WI38 (cell line): Measurements from ENCODE around the gene CCDC17.
"Not testable (repeated sequence)": the region's sequence is repeated elsewhere in the genome, so short reads cannot be mapped to it uniquely, and the experiment has no call there.

Experiments
- H3K4me3 ChIP-seq: 2 replicates; pipeline ENCODE4 v1.5.1; 2011; ENCODE audit warnings: low read depth, mild to moderate bottlenecking, control low read depth, low read length
- TF ChIP-seq, protein P1 (sequence below): IDR thresholded peaks from 2 replicates; pipeline ENCODE4 v1.5.1; 2012; ENCODE audit warnings: low read depth, mild to moderate bottlenecking, control low read depth, low read length

The CCDC17 gene

DNA sequence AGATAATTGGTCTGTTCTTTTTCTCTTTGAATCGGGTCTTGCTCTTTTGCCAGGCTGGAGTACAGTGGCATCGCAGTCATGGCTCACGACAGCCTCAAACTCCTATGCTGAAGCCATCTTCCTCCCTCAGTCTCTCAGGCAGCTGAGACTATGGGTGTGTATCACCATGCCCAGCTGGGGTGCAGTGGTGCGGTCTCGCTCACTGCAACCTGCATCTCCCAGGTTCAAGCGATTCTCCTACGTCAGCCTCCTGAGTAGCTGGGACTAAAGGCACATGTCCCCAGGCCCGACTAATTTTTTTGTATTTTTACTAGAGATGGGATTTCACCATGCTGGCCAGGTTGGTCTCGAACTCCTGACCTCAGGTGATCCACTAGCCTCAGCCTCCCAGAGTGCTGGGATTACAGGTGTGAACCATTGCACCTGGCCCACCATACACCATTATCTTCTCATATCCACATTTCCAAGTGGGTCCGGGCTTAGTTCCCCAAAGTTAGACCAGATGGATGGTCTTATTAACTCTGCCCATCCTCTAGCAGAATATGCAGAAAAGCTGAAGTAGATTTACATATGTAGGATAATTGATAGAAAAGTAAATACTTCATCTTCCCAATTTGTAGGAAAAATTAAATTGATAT is 13.1 kb downstream of the CCDC17 start:
- TF ChIP-seq, protein P1, sequence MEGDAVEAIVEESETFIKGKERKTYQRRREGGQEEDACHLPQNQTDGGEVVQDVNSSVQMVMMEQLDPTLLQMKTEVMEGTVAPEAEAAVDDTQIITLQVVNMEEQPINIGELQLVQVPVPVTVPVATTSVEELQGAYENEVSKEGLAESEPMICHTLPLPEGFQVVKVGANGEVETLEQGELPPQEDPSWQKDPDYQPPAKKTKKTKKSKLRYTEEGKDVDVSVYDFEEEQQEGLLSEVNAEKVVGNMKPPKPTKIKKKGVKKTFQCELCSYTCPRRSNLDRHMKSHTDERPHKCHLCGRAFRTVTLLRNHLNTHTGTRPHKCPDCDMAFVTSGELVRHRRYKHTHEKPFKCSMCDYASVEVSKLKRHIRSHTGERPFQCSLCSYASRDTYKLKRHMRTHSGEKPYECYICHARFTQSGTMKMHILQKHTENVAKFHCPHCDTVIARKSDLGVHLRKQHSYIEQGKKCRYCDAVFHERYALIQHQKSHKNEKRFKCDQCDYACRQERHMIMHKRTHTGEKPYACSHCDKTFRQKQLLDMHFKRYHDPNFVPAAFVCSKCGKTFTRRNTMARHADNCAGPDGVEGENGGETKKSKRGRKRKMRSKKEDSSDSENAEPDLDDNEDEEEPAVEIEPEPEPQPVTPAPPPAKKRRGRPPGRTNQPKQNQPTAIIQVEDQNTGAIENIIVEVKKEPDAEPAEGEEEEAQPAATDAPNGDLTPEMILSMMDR: no peak
- no peak overlapping the region for H3K4me3 ChIP-seq

DNA sequence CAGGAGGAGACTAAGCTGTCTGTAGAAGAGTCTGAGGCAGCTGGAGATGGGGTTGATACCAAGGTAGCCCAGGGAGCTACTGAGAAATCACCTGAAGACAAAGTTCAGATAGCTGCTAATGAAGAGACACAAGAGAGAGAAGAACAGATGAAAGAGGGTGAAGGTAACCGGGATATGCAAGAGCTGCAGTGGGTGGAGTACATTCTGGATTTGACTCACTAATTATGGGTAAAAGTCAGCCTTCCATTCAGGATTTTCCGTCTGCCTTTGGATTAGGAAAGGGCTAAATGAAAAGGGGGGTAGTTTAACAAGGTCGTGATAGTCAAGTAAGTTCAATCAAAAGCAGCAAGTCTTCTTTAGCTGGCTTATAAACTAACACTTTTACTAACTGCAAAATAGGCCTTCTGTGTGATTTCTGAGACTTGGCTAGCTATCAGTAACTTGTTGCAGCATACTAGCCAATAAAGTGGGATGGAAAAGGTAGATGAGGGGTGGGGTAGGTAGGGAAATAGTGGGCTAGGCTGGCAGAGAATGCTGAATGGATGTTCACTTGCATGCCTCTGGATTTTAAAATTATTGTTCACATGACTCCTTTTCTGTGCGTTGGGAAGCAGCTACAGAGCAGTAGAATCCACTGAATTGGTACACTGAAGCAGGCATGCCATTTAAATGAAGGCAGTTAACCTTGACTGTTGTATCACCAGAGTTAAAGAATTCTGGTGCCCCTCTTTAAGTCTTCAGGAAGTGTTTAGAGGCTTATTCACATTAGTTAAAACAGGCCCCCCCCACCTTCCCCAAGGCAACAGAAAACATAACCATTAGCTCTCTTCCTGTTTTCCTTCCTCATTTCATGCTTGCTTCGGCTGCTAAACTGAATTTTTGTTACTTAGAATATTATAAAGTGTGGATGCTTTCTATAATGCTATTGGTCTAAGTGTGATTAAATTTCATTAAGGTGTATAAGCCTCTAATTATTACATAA is 15.4 kb downstream of the CCDC17 start:
- TF ChIP-seq, protein P1: no peak
- no peak overlapping the region for H3K4me3 ChIP-seq

DNA sequence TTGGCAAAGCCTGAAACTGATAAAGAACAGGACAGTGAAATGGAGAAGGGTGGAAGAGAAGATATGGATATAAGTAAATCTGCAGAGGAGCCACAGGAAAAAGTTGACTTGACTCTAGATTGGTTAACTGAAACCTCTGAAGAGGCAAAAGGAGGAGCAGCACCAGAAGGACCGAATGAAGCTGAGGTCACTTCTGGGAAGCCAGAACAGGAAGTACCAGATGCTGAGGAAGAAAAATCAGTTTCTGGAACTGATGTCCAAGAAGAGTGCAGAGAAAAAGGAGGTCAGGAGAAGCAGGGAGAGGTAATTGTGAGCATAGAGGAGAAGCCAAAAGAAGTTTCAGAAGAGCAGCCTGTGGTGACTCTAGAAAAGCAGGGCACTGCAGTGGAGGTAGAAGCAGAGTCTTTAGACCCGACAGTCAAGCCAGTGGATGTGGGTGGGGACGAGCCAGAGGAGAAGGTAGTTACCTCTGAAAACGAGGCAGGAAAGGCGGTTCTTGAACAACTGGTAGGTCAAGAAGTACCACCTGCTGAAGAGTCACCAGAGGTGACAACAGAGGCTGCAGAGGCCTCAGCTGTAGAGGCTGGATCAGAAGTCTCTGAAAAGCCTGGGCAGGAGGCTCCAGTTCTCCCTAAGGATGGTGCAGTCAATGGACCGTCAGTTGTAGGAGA is 16.3 kb downstream of the CCDC17 start:
- H3K4me3 ChIP-seq: no peak overlapping the region
- TF ChIP-seq, protein P1: no peak

DNA sequence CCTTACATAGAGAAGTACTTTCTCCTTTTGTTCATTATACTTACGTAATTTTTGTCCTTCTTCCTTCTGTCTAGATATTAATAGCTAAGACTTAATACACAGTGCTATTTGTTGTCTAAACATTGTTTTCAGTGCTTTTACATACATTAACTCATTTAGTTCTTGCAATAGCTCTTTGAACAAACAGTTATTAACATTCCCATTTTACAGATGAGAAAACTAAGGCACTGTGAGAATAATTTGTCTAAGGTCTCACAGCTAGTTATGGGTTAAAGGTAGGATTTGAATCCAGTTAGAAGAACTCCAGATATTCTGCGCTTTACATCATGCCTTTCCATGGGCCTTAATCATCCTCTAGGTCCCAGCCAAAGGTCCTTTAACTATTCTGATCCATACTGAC is 19.6 kb downstream of the CCDC17 start:
- H3K4me3 ChIP-seq: no peak overlapping the region
- TF ChIP-seq, protein P1: no peak

DNA sequence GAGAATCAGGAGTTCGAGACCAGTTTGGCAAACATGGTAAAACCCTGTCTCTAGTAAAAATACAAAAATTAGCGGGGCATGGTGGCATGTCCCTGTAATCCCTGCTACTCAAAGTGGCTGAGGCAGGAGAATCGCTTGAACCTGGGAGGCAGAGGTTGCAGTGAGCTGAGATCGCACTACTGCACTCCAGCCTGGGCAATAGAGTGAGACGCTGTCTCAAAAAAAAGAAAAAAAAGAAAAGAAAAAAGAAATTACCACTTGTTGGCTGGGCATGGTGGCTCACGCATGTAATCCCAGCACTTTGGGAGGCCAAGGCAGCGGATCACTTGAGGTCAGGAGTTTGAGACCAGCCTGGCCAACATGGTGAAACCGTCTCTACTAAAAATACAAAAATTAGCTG is 27.1 kb downstream of the CCDC17 start:
- H3K4me3 ChIP-seq: not testable (repeated sequence)

DNA sequence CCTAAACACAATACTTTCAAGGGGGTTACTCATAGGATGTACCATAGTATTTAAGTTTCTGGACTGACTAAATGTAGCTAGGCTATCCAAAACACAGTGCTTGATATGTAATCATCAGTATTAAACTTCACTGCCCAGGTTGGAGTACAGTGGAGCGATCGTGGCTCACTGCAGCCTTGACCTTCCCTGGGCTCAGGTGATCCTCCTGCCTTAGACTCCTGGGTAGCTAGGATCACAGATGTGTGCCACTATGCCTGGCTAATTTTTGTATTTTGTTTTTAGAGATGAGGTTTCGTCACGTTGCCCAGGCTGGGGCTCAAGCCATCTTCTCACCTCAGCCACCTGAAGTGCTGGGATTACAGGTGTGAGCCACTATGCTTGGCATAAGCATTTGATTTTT is 29.4 kb downstream of the CCDC17 start:
- TF ChIP-seq, protein P1: no peak
- no peak overlapping the region for H3K4me3 ChIP-seq

DNA sequence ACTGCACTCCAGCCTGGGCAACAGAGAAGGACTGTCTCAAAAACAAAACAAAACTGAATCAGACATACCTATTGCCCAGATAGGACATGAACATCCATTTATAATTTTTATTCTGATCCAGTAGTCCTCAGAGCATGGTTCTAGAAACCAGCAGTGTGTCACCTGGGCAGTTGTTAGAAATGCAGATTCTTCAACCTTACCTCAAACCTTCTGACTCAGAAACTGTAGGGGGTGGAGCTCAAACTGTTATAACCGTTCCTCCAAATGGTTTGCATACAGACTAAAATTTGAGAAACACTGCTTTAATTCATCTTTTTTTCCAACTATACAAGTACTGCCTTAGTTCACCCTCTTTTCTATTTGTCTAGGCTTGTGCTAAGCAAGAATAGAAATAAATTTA is 34.0 kb downstream of the CCDC17 start:
- TF ChIP-seq, protein P1: no peak
- no peak overlapping the region for H3K4me3 ChIP-seq
